GM13976 (cell line): ENCODE results near the gene ZNF564.

Source experiments
- DNase-seq: peaks from one replicate; pipeline ENCODE4 v3.0.0; 2012; ENCODE audit warnings: low spot score
- CTCF ChIP-seq: IDR thresholded peaks from 2 replicates; pipeline ENCODE4 v1.5.1; 2012; ENCODE audit warnings: borderline replicate concordance, mild to moderate bottlenecking; ENCODE audit not compliant: insufficient read depth; ENCODE audit errors: extremely low read depth, missing control alignments, control extremely low read depth
- in situ Hi-C: fragments of 300-500 bp; cut with MboI; formaldehyde crosslinking; loops from one replicate; pipeline ENCODE4 v1.12.0; 2022; ENCODE audit warnings: low sequenced_read_pairs, mixed read lengths, inconsistent platforms; ENCODE audit not compliant: unreplicated experiment

ZNF564 gene

GRCh38 chr19:12481781-12482508 is 69.3 kb downstream of the ZNF564 start:
- DNase-seq: no peak
- in situ Hi-C loops: no loop called here
- no peak for TF ChIP-seq CTCF

GRCh38 chr19:12478234-12478941 is 72.9 kb downstream of the ZNF564 start:
- in situ Hi-C loops: no loop called here
- TF ChIP-seq CTCF: no peak
- DNase-seq: no peak
